ENCODE results near the gene FFAR2. TPM values are rescaled to one million over a fixed set of nuclear protein-coding genes. Genes with fewer than 3 reads are reported as not detected.

FFAR2 gene
- total RNA-seq, 4 donors from 2014 or later: 0.21 TPM; not detected in 2

GRCh38 chr19:35444735-35445134 lies 3.3 kb upstream of the FFAR2 start:
- Histone ChIP-seq H3K4me3 (no peak overlapping the region), H3K4me1 (no peaks in the 10 kb centered on the region), H3K27ac (no peak overlapping the region), H3K27me3 (no peaks in the 10 kb centered on the region), H3K9me3 (no peaks in the 10 kb centered on the region), H3K36me3 (no peaks in the 10 kb centered on the region)
- intact Hi-C loops (cut with DNase I; ENCODE audit: low total_unique reads): no loop called here
- DNase-seq: no peak
- TF ChIP-seq POLR2A (IDR thresholded peaks at IDR 0.05) (no peak), CTCF (IDR thresholded peaks at IDR 0.05) (no peak)

- Histone ChIP-seq H3K9me3 (no peaks in the 10 kb centered on the region), H3K36me3 (no peaks in the 10 kb centered on the region), H3K27me3 (no peaks in the 10 kb centered on the region), H3K27ac (no peak overlapping the region), H3K4me3 (no peak overlapping the region), H3K4me1 (no peaks in the 10 kb centered on the region)
- TF ChIP-seq CTCF (IDR thresholded peaks at IDR 0.05): no peak
- TF ChIP-seq POLR2A (IDR thresholded peaks at IDR 0.05): no peak
- intact Hi-C loops (cut with DNase I; ENCODE audit: low total_unique reads): no loop called here
- no peak for DNase-seq
Measured at GRCh38 chr19:35445826-35446593, 2.0 kb upstream of the FFAR2 start.

- DNase-seq: no peak
- Histone ChIP-seq H3K27ac (no peak overlapping the region), H3K27me3 (no peaks in the 10 kb centered on the region), H3K9me3 (no peaks in the 10 kb centered on the region), H3K4me3 (no peak overlapping the region), H3K36me3 (no peaks in the 10 kb centered on the region), H3K4me1 (no peaks in the 10 kb centered on the region)
- intact Hi-C loops (cut with DNase I; ENCODE audit: low total_unique reads): no loop called here
- no peak for TF ChIP-seq CTCF (IDR thresholded peaks at IDR 0.05)
- TF ChIP-seq POLR2A (IDR thresholded peaks at IDR 0.05): no peak
Measured at GRCh38 chr19:35449359-35450043, 1.4 kb downstream of the FFAR2 start.

- TF ChIP-seq POLR2A (IDR thresholded peaks at IDR 0.05) (no peak), CTCF (IDR thresholded peaks at IDR 0.05) (no peak)
- Histone ChIP-seq H3K4me3 (no peak overlapping the region), H3K9me3 (no peaks in the 10 kb centered on the region), H3K4me1 (no peaks in the 10 kb centered on the region), H3K36me3 (no peaks in the 10 kb centered on the region), H3K27me3 (no peaks in the 10 kb centered on the region), H3K27ac (no peak overlapping the region)
- intact Hi-C loops (cut with DNase I; ENCODE audit: low total_unique reads): no loop called here
- DNase-seq: no peak
Measured at GRCh38 chr19:35451338-35452096, 3.5 kb downstream of the FFAR2 start.

- no peaks in the 10 kb centered on the region for H3K27me3 ChIP-seq
- DNase-seq: no peak
- H3K9me3 ChIP-seq: no peaks in the 10 kb centered on the region
- H3K4me1 ChIP-seq: no peaks in the 10 kb centered on the region
- intact Hi-C loops (cut with DNase I; ENCODE audit: low total_unique reads): no loop called here
- H3K36me3 ChIP-seq: no peaks in the 10 kb centered on the region
- H3K27ac ChIP-seq: no peak overlapping the region
- H3K4me3 ChIP-seq: no peak overlapping the region
- TF ChIP-seq POLR2A (IDR thresholded peaks at IDR 0.05) (no peak), CTCF (IDR thresholded peaks at IDR 0.05) (no peak)
Measured at GRCh38 chr19:35454663-35455062, 6.6 kb downstream of the FFAR2 start.
